RWPE1 (cell line): ENCODE data around the gene RPL38.

ENCODE experiments used
- CTCF ChIA-PET: fragments of 350-600 bp; sonication (Branson Sonifier 250); formaldehyde crosslinking; extraction: SDS; loops from one replicate; lab custom pipeline; 2021; lab: Yijun Ruan, JAX
- POLR2A ChIA-PET: fragments of 400-600 bp; formaldehyde crosslinking; extraction: SDS; loops from one replicate; lab custom pipeline; 2020; ENCODE audit warnings: antibody characterized with exemption; ENCODE audit not compliant: low non-redundant PET; lab: Yijun Ruan, JAX
- DNase-seq: peaks from one replicate; pipeline ENCODE4 v3.0.0; 2012; ENCODE audit warnings: low spot score
- H3K27ac ChIP-seq: fragments of 450-650 bp; 2 replicates; pipeline ENCODE4 v1.5.1; 2017
- TF ChIP-seq, protein P1 (sequence below): fragments of 450-650 bp; conservative IDR thresholded peaks from 2 replicates; pipeline ENCODE4 v1.5.1; 2017; ENCODE audit warnings: low read depth, mild to moderate bottlenecking

Gene RPL38

DNA sequence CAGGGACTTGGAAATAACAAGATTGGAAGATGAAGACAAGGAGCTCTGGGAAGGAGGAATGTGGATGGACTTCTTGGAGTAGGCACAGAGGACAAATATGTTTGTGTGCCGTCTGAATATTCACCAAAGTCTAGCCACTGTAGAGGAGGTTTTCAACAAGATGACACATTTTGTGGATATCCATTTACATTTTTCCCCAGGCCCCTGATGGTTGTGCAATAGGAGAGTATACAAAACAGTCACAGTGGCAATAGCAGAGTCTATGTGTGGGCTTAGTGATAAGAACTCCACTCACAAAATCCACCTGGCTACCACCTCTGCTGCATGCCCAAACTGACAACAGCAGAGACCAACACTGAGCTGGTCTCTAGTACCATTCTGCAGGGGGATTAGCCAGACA lies 32.6 kb upstream of the RPL38 start:
- TF ChIP-seq, protein P1, sequence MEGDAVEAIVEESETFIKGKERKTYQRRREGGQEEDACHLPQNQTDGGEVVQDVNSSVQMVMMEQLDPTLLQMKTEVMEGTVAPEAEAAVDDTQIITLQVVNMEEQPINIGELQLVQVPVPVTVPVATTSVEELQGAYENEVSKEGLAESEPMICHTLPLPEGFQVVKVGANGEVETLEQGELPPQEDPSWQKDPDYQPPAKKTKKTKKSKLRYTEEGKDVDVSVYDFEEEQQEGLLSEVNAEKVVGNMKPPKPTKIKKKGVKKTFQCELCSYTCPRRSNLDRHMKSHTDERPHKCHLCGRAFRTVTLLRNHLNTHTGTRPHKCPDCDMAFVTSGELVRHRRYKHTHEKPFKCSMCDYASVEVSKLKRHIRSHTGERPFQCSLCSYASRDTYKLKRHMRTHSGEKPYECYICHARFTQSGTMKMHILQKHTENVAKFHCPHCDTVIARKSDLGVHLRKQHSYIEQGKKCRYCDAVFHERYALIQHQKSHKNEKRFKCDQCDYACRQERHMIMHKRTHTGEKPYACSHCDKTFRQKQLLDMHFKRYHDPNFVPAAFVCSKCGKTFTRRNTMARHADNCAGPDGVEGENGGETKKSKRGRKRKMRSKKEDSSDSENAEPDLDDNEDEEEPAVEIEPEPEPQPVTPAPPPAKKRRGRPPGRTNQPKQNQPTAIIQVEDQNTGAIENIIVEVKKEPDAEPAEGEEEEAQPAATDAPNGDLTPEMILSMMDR = no peak
- CTCF ChIA-PET = no interaction called here
- POLR2A ChIA-PET = no interaction called here
- no peak overlapping the region for H3K27ac ChIP-seq
- no peak for DNase-seq

GRCh38 chr17:74172700-74173099 lies 30.8 kb upstream of the RPL38 start:
- ChIA-PET POLR2A (no interaction called here), CTCF (no interaction called here)
- TF ChIP-seq, protein P1 = no peak
- no peak overlapping the region for H3K27ac ChIP-seq
- no peak for DNase-seq

DNA sequence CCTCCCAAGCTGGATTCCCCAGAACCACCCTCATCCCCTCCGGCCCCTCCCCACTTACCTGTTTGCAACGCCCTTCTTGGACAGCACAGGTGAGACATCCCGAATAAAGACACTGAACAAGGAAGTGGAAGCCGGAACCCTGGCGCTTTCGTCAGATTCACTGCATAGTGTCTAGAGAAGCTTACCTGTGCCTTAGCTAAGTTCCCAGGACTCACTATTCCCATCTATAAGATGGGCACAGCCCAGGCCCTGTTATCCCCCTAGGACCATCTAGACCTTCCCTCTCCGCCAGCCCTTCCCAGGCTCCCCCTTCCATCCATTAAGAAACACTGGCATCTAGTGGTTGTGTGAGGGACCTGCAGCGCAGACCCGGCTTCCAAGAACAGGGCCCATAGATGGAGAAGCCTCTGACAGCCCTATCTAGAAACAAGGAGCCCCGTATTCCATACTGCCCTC lies 26.9 kb upstream of the RPL38 start:
- TF ChIP-seq, protein P1 = peak; percentile 89
- H3K27ac ChIP-seq = no peak overlapping the region
- DNase-seq = peak; percentile 67
- POLR2A ChIA-PET = interaction anchor here (0.6 kb wide), 1 partner anchor 864 kb away, joined by 3 read pairs; no protein-coding TSS in a partner anchor
- CTCF ChIA-PET = interaction anchor here (0.5 to 1.7 kb wide), 4 partner anchors 334 to 919 kb away, joined by 3 to 7 read pairs (median 5); no protein-coding TSS in a partner anchor

GRCh38 chr17:74177018-74177450 lies 26.4 kb upstream of the RPL38 start:
- ChIA-PET POLR2A (no interaction called here), CTCF (no interaction called here)
- DNase-seq = peak; percentile 25
- H3K27ac ChIP-seq = no peak overlapping the region
- TF ChIP-seq, protein P1 = peak; percentile 42; the same call in 1 of the 2 replicates

- POLR2A ChIA-PET = no interaction called here
- TF ChIP-seq, protein P1 = no peak
Measured at GRCh38 chr17:74179576-74179975, 23.9 kb upstream of the RPL38 start.

GRCh38 chr17:74180336-74180735 lies 23.1 kb upstream of the RPL38 start:
- no peak for DNase-seq
- TF ChIP-seq, protein P1 = no peak
- ChIA-PET POLR2A (no interaction called here), CTCF (no interaction called here)
- no peak overlapping the region for H3K27ac ChIP-seq

More at GRCh38 chr17:74179576-74179975, 23.9 kb upstream of the RPL38 start:
- no peak for DNase-seq
- no peak overlapping the region for H3K27ac ChIP-seq
- CTCF ChIA-PET = no interaction called here
